ENCODE data around the gene FAN1.

- no peak for TF ChIP-seq JUND (IDR thresholded peaks at IDR 0.05; ENCODE audit: borderline replicate concordance, low read depth, low read length)
- TF ChIP-seq JUND (tag; IDR thresholded peaks at IDR 0.05; ENCODE audit: borderline replicate concordance, low read depth, low read length): no peak
- TF ChIP-seq, protein P1, sequence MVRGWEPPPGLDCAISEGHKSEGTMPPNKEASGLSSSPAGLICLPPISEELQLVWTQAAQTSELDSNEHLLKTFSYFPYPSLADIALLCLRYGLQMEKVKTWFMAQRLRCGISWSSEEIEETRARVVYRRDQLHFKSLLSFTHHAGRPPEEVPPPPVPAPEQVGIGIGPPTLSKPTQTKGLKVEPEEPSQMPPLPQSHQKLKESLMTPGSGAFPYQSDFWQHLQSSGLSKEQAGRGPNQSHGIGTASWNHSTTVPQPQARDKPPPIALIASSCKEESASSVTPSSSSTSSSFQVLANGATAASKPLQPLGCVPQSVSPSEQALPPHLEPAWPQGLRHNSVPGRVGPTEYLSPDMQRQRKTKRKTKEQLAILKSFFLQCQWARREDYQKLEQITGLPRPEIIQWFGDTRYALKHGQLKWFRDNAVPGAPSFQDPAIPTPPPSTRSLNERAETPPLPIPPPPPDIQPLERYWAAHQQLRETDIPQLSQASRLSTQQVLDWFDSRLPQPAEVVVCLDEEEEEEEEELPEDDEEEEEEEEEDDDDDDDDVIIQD (CRISPR knock-in tag; IDR thresholded peaks at IDR 0.05): no peak
- TF ChIP-seq HNRNPK (IDR thresholded peaks at IDR 0.05; ENCODE audit: low read depth, low read length, poor library complexity, severe bottlenecking): no peak
- no peak for TF ChIP-seq ZNF12 (CRISPR knock-in tag; IDR thresholded peaks at IDR 0.05)
- TF ChIP-seq CBX5 (IDR thresholded peaks at IDR 0.05; ENCODE audit: borderline replicate concordance, low read depth): no peak
- TF ChIP-seq, protein P2, sequence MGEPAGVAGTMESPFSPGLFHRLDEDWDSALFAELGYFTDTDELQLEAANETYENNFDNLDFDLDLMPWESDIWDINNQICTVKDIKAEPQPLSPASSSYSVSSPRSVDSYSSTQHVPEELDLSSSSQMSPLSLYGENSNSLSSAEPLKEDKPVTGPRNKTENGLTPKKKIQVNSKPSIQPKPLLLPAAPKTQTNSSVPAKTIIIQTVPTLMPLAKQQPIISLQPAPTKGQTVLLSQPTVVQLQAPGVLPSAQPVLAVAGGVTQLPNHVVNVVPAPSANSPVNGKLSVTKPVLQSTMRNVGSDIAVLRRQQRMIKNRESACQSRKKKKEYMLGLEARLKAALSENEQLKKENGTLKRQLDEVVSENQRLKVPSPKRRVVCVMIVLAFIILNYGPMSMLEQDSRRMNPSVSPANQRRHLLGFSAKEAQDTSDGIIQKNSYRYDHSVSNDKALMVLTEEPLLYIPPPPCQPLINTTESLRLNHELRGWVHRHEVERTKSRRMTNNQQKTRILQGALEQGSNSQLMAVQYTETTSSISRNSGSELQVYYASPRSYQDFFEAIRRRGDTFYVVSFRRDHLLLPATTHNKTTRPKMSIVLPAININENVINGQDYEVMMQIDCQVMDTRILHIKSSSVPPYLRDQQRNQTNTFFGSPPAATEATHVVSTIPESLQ (CRISPR knock-in tag; IDR thresholded peaks at IDR 0.05): no peak
- no peak for TF ChIP-seq ZNF384 (IDR thresholded peaks at IDR 0.05; ENCODE audit: low read depth, low read length)
- no peak for TF ChIP-seq NFE2L1 (tag; IDR thresholded peaks at IDR 0.05; ENCODE audit: borderline replicate concordance, low read depth)
Observed at GRCh38 chr15:30990446-30991254, 86.9 kb downstream of the FAN1 start.
